ENCODE results near the gene ABCD1. TPM values are rescaled to one million over a fixed set of nuclear protein-coding genes. Genes with fewer than 3 reads are reported as not detected.

Gene ABCD1
- polyA plus RNA-seq, 1 experiment: 9.2 TPM

GRCh38 chrX:153768311-153769157 is 43.9 kb downstream of the ABCD1 start:
- no peaks in the 10 kb centered on the region for H3K27me3 ChIP-seq (ENCODE audit: control insufficient read depth, insufficient read depth, low read length)
- no peak overlapping the region for H3K4me3 ChIP-seq (ENCODE audit: low read depth, low read length)
- H3K36me3 ChIP-seq (ENCODE audit: control insufficient read depth, insufficient read depth, low read length): no peaks in the 10 kb centered on the region; the same call in 1 of the 2 replicates
- ChIA-PET POLR2A (no interaction called here), CTCF (interaction anchor here (1.2 kb wide), 1 partner anchor 13 kb away, joined by 3 read pairs; no protein-coding TSS in a partner anchor)
- TF ChIP-seq CTCF (IDR thresholded peaks at IDR 0.05; ENCODE audit: insufficient read depth, low read depth, low read length): no peak
- no peak for DNase-seq (ENCODE audit: low read depth)

GRCh38 chrX:153769158-153769864 is 44.7 kb downstream of the ABCD1 start:
- no peaks in the 10 kb centered on the region; the same call in 1 of the 2 replicates for H3K36me3 ChIP-seq (ENCODE audit: control insufficient read depth, insufficient read depth, low read length)
- POLR2A ChIA-PET: no interaction called here
- DNase-seq (ENCODE audit: low read depth): no peak

GRCh38 chrX:153769865-153770600 is 45.4 kb downstream of the ABCD1 start:
- CTCF ChIA-PET: no interaction called here
- Histone ChIP-seq H3K27me3 (ENCODE audit: control insufficient read depth, insufficient read depth, low read length) (no peaks in the 10 kb centered on the region), H3K4me3 (ENCODE audit: low read depth, low read length) (no peak overlapping the region), H3K36me3 (ENCODE audit: control insufficient read depth, insufficient read depth, low read length) (no peaks in the 10 kb centered on the region; the same call in 1 of the 2 replicates)
- no peak for TF ChIP-seq CTCF (IDR thresholded peaks at IDR 0.05; ENCODE audit: insufficient read depth, low read depth, low read length)
- no peak for DNase-seq (ENCODE audit: low read depth)
- POLR2A ChIA-PET: no interaction called here

More at GRCh38 chrX:153769158-153769864, 44.7 kb downstream of the ABCD1 start:
- TF ChIP-seq CTCF (IDR thresholded peaks at IDR 0.05; ENCODE audit: insufficient read depth, low read depth, low read length): no peak
- Histone ChIP-seq H3K27me3 (ENCODE audit: control insufficient read depth, insufficient read depth, low read length) (no peaks in the 10 kb centered on the region), H3K4me3 (ENCODE audit: low read depth, low read length) (no peak overlapping the region)
- CTCF ChIA-PET: no interaction called here

- ChIA-PET POLR2A (no interaction called here), CTCF (no interaction called here)
- no peaks in the 10 kb centered on the region for H3K27me3 ChIP-seq (ENCODE audit: control insufficient read depth, insufficient read depth, low read length)
- H3K36me3 ChIP-seq (ENCODE audit: control insufficient read depth, insufficient read depth, low read length): no peaks in the 10 kb centered on the region; the same call in 1 of the 2 replicates
- no peak for DNase-seq (ENCODE audit: low read depth)
- H3K4me3 ChIP-seq (ENCODE audit: low read depth, low read length): no peak overlapping the region
- no peak for TF ChIP-seq CTCF (IDR thresholded peaks at IDR 0.05; ENCODE audit: insufficient read depth, low read depth, low read length)
Measured at GRCh38 chrX:153770601-153771414, 46.2 kb downstream of the ABCD1 start.
